HuH-7.5 (cell line): ENCODE data around the gene CARD18.
"Not testable (repeated sequence)": the region's sequence is repeated elsewhere in the genome, so short reads cannot be mapped to it uniquely, and the experiment has no call there.

Experiments used
- DNase-seq: peaks from one replicate; pipeline ENCODE4 v3.0.0; 2011; ENCODE audit warnings: low spot score

The CARD18 gene

GRCh38 chr11:105132716-105133511 is 6.7 kb downstream of the CARD18 start:
- DNase-seq, result no peak

- no peak for DNase-seq
These were observed 9.3 kb downstream of the CARD18 start for GRCh38 chr11:105130189-105130813.

GRCh38 chr11:105124756-105125155 is 14.8 kb downstream of the CARD18 start:
- no peak for DNase-seq

- no peak for DNase-seq
These were observed 28.2 kb downstream of the CARD18 start for GRCh38 chr11:105111145-105111944.

- DNase-seq, result no peak
These were observed 28.9 kb downstream of the CARD18 start for GRCh38 chr11:105110688-105111030.

- no peak for DNase-seq
These were observed 29.5 kb downstream of the CARD18 start for GRCh38 chr11:105109855-105110687.

- no peak for DNase-seq
These were observed 30.2 kb downstream of the CARD18 start for GRCh38 chr11:105109321-105109720.

GRCh38 chr11:105108247-105108646 is 31.3 kb downstream of the CARD18 start:
- DNase-seq, result no peak

- DNase-seq, result not testable (repeated sequence)
These were observed 32.2 kb downstream of the CARD18 start for GRCh38 chr11:105107226-105107825.

- no peak for DNase-seq
These were observed 33.4 kb downstream of the CARD18 start for GRCh38 chr11:105106140-105106539.

- DNase-seq, result no peak
These were observed 35.3 kb downstream of the CARD18 start for GRCh38 chr11:105104292-105104691.

- DNase-seq, result no peak
These were observed 36.2 kb downstream of the CARD18 start for GRCh38 chr11:105103336-105103735.

- not testable (repeated sequence) for DNase-seq
These were observed 37.4 kb downstream of the CARD18 start for GRCh38 chr11:105102079-105102581.

- DNase-seq, result no peak
These were observed 38.5 kb downstream of the CARD18 start for GRCh38 chr11:105100981-105101630.

GRCh38 chr11:105100206-105100605 is 39.4 kb downstream of the CARD18 start:
- DNase-seq, result no peak

GRCh38 chr11:105099594-105099993 is 40.0 kb downstream of the CARD18 start:
- DNase-seq, result not testable (repeated sequence)

GRCh38 chr11:105092256-105093239 is 47.0 kb downstream of the CARD18 start:
- no peak for DNase-seq
